HCT116 (cell line): ENCODE data around the gene CAMKMT. TPM values are rescaled to one million over a fixed set of nuclear protein-coding genes. Genes with fewer than 3 reads are reported as not detected.

Experiments used
- ATAC-seq: fragments of 200-7000 bp; cut with Tn5 transposase; 2 replicates; pipeline ENCODE4 v1.9.1; 2020; ENCODE audit warnings: mild to moderate bottlenecking, moderate library complexity
- BruUV-seq: library from RNA; stranded (reverse); fragments of 400-500 nt; replicated peaks from 2 replicates; lab custom pipeline; 2021; lab: Mats Ljungman, UMichigan
- CTCF ChIA-PET: fragments of 300-600 bp; sonication (Branson Sonifier 250); formaldehyde crosslinking; loops from one replicate; lab custom pipeline; 2021; ENCODE audit warnings: antibody characterized with exemption; lab: Charles Lee
- POLR2A ChIA-PET: fragments of 300-600, 350-600 bp; sonication (Branson Sonifier 250); formaldehyde crosslinking; loops from one replicate; lab custom pipeline; 2021; ENCODE audit warnings: antibody characterized with exemption; lab: Charles Lee
- RAD21 ChIA-PET, 2 experiments: fragments of 300-600 bp; sonication (Branson Sonifier 250); formaldehyde crosslinking; loops; one replicate each; lab custom pipeline; 2023; ENCODE audit warnings: low total read pairs in 2 of 2; ENCODE audit not compliant: uncharacterized antibody in 2 of 2, unreplicated experiment in 2 of 2, low non-redundant PET in 1 of 2; lab: Charles Lee
- DNase-seq: peaks from one replicate; pipeline ENCODE4 v3.0.0-alpha.2; 2010; ENCODE audit warnings: low read depth, low spot score
- H2AFZ ChIP-seq: fragments of 200-600 bp; shearing (Covaris generic), sonication (generic); 2 replicates; pipeline ENCODE4 v1.6.1; 2017; ENCODE audit warnings: low read depth, mixed run types, mixed read lengths, antibody characterized with exemption, low read length; ENCODE audit not compliant: poor library complexity, severe bottlenecking
- H3K27ac ChIP-seq: 2 replicates; pipeline ENCODE4 v1.5.1; 2012; ENCODE audit warnings: low read depth, low read length
- H3K27me3 ChIP-seq: fragments of 200-600 bp; sonication (generic); 2 replicates; pipeline ENCODE4 v1.6.1; 2016; ENCODE audit warnings: mixed run types, low read length, mixed read lengths; ENCODE audit not compliant: insufficient read depth
- H3K36me3 ChIP-seq, 2 experiments: fragments of 200-500 bp in 1 of 2; fragments of 200-600 bp in 1 of 2; sonication (Bioruptor generic) in 1 of 2; sonication (generic) in 1 of 2; 2 replicates each; pipeline versions ENCODE4 v1.5.1 to v1.6.1; 2014 to 2016; ENCODE audit warnings: low read length in 2 of 2, inconsistent platforms in 1 of 2, mixed read lengths in 1 of 2, mixed run types in 1 of 2; ENCODE audit not compliant: insufficient read depth in 2 of 2, control insufficient read depth in 1 of 2
- H3K4me1 ChIP-seq, 2 experiments: fragments of 200-600 bp in 1 of 2; sonication (generic) in 1 of 2; 2 replicates each; pipeline versions ENCODE4 v1.5.1 to v1.6.1; 2012 to 2017; ENCODE audit warnings: low read length in 2 of 2, inconsistent platforms in 1 of 2, mild to moderate bottlenecking in 1 of 2, mixed read lengths in 1 of 2, mixed run types in 1 of 2, moderate library complexity in 1 of 2; ENCODE audit not compliant: insufficient read depth in 2 of 2, control insufficient read depth in 1 of 2
- H3K4me2 ChIP-seq: fragments of 200-600 bp; sonication (generic); 2 replicates; pipeline ENCODE4 v1.6.1; 2017; ENCODE audit warnings: mixed run types, low read length, mixed read lengths
- H3K4me3 ChIP-seq, 2 experiments: fragments of 200-600 bp in 1 of 2; sonication (generic) in 1 of 2; replicated peaks in 1 of 2; 2 replicates each; pipeline ENCODE4 v1.5.1; 2011 to 2016; ENCODE audit warnings: low read length in 2 of 2, control low read depth in 1 of 2, low read depth in 1 of 2, mild to moderate bottlenecking in 1 of 2, mixed read lengths in 1 of 2, mixed run types in 1 of 2
- H3K79me2 ChIP-seq: fragments of 200-600 bp; sonication (generic); 2 replicates; pipeline ENCODE4 v1.6.1; 2017; ENCODE audit warnings: mild to moderate bottlenecking, mixed run types, low read length, moderate library complexity, mixed read lengths; ENCODE audit not compliant: insufficient read depth
- H3K9ac ChIP-seq: fragments of 200-600 bp; sonication (generic); 2 replicates; pipeline ENCODE4 v1.6.1; 2016; ENCODE audit warnings: low read length, mixed read lengths
- H3K9me2 ChIP-seq: fragments of 200-600 bp; sonication (generic), shearing (Covaris generic); 2 replicates; pipeline ENCODE4 v1.6.1; 2017; ENCODE audit warnings: mixed run types, mild to moderate bottlenecking, moderate library complexity; ENCODE audit not compliant: insufficient read depth
- H3K9me3 ChIP-seq, 2 experiments: fragments of 200-500 bp in 1 of 2; fragments of 200-600 bp in 1 of 2; sonication (Bioruptor generic) in 1 of 2; sonication (generic) in 1 of 2; 2 replicates each; pipeline ENCODE4 v1.6.1; 2014 to 2017; ENCODE audit warnings: low read length in 2 of 2, mixed read lengths in 2 of 2, inconsistent platforms in 1 of 2, low read depth in 1 of 2, mild to moderate bottlenecking in 1 of 2, mixed run types in 1 of 2, moderate library complexity in 1 of 2; ENCODE audit not compliant: control insufficient read depth in 1 of 2, insufficient read depth in 1 of 2
- H4K20me1 ChIP-seq: fragments of 200-600 bp; sonication (generic), shearing (Covaris generic); 2 replicates; pipeline ENCODE4 v1.6.1; 2017; ENCODE audit warnings: mixed run types, mild to moderate bottlenecking, moderate library complexity; ENCODE audit not compliant: insufficient read depth
- SIN3A ChIP-seq: IDR thresholded peaks from 2 replicates; pipeline ENCODE4 v1.6.1; 2012; ENCODE audit warnings: low read depth
- SP1 ChIP-seq: IDR thresholded peaks from 2 replicates; pipeline ENCODE4 v1.6.1; 2012; ENCODE audit warnings: low read depth
- ZNF274 ChIP-seq: fragments of 200-500 bp; sonication (Bioruptor generic); IDR thresholded peaks from 2 replicates; pipeline ENCODE4 v1.6.1; 2014; ENCODE audit warnings: mild to moderate bottlenecking, low read depth, low read length, inconsistent platforms
- intact Hi-C: fragments of 100-400 bp; cut with micrococcal nuclease; formaldehyde crosslinking; loops from 2 replicates; pipeline ENCODE4 v1.10.0; 2022
- total RNA-seq: library from RNA; stranded (reverse); gene quantifications from one replicate; pipeline ENCODE4 v1.2.1, GENCODE V29; 2021; ENCODE audit not compliant: unreplicated experiment
- TF ChIP-seq, protein P1 (sequence below): IDR thresholded peaks from 2 replicates; pipeline ENCODE4 v1.6.1; 2011; ENCODE audit warnings: mild to moderate bottlenecking, low read length, moderate library complexity; ENCODE audit not compliant: insufficient replicate concordance; ENCODE audit errors: extremely low read depth
- TF ChIP-seq, protein P2 (sequence below): IDR thresholded peaks from 2 replicates; pipeline ENCODE4 v1.6.1; 2012; ENCODE audit warnings: low read depth
- TF ChIP-seq, protein P3 (sequence below), 3 experiments: fragments of 200-600 bp in 1 of 3; sonication (generic) in 1 of 3; IDR thresholded peaks in 2 of 3; conservative IDR thresholded peaks in 1 of 3; 2 replicates each; pipeline ENCODE4 v1.5.1; 2012 to 2017; ENCODE audit warnings: low read depth in 2 of 3, low read length in 2 of 3, antibody characterized with exemption in 1 of 3, borderline replicate concordance in 1 of 3, control low read depth in 1 of 3, mild to moderate bottlenecking in 1 of 3, mixed read lengths in 1 of 3, mixed run types in 1 of 3, moderate library complexity in 1 of 3; ENCODE audit not compliant: insufficient read depth in 1 of 3

CAMKMT gene
- total RNA-seq, 1 experiment from 2014 or later = 10.6 TPM

DNA sequence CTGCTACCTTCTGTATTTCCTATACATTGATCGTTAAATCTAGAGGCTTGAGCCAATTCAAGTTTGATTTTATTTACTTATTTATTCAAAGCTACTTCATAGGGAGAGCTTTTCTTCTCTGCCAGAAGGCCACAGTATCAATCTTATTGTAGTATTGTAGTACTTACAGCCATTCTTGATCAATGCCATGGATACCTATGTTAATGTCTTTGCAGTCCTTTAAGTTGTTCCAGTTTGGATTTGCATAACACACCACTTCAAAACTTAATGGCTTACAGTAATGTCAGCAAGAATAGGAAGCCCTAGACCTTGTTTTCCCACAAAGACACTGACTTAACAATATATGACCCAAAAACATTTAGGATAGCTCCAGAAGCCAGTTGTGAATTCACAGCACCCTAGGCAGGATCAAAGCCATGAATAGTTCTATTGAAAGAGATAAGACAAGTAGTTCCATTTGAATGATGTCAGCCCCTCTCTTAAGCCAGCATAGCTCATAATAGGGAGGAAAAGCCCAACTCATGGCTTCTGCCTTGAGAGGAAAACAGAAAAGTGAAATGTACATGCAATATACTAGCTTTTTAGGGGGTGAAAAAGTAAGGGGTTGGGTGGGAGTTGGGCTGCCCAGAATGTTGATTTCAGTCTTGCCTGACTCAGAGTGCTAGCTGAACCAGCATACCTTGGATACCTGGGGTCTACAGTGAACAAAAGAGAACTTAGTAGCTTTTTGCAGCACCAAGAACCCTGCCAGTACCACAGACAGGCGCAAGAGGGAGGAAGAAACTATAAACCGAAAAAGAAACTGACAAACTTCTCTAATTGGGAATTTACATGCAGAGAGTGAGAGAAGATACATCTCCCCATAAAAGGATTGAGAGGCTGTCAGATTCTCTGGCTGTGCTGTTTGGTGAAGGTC, 101.4 kb downstream of the CAMKMT start:
- Histone ChIP-seq H3K9me2 (no peaks in the 10 kb centered on the region), H3K4me3 (no peak overlapping the region), H3K27ac (no peak overlapping the region), H3K9ac (no peak overlapping the region), H2AFZ (no peak overlapping the region), H3K4me2 (no peak overlapping the region), H3K36me3 (no peaks in the 10 kb centered on the region), H4K20me1 (no peaks in the 10 kb centered on the region), H3K9me3 (no peaks in the 10 kb centered on the region), H3K27me3 (no peaks in the 10 kb centered on the region), H3K4me1 (no peaks in the 10 kb centered on the region), H3K79me2 (no peaks in the 10 kb centered on the region)
- RAD21 ChIA-PET = no interaction called here
- intact Hi-C loops = no loop called here
- POLR2A ChIA-PET = no interaction called here
- BruUV-seq = no TSS peak
- DNase-seq (no peak), ATAC-seq (no peak)
- no peak for TF ChIP-seq ZNF274
- TF ChIP-seq, protein P1, sequence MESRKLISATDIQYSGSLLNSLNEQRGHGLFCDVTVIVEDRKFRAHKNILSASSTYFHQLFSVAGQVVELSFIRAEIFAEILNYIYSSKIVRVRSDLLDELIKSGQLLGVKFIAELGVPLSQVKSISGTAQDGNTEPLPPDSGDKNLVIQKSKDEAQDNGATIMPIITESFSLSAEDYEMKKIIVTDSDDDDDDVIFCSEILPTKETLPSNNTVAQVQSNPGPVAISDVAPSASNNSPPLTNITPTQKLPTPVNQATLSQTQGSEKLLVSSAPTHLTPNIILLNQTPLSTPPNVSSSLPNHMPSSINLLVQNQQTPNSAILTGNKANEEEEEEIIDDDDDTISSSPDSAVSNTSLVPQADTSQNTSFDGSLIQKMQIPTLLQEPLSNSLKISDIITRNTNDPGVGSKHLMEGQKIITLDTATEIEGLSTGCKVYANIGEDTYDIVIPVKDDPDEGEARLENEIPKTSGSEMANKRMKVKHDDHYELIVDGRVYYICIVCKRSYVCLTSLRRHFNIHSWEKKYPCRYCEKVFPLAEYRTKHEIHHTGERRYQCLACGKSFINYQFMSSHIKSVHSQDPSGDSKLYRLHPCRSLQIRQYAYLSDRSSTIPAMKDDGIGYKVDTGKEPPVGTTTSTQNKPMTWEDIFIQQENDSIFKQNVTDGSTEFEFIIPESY = no peak
- TF ChIP-seq, protein P2, sequence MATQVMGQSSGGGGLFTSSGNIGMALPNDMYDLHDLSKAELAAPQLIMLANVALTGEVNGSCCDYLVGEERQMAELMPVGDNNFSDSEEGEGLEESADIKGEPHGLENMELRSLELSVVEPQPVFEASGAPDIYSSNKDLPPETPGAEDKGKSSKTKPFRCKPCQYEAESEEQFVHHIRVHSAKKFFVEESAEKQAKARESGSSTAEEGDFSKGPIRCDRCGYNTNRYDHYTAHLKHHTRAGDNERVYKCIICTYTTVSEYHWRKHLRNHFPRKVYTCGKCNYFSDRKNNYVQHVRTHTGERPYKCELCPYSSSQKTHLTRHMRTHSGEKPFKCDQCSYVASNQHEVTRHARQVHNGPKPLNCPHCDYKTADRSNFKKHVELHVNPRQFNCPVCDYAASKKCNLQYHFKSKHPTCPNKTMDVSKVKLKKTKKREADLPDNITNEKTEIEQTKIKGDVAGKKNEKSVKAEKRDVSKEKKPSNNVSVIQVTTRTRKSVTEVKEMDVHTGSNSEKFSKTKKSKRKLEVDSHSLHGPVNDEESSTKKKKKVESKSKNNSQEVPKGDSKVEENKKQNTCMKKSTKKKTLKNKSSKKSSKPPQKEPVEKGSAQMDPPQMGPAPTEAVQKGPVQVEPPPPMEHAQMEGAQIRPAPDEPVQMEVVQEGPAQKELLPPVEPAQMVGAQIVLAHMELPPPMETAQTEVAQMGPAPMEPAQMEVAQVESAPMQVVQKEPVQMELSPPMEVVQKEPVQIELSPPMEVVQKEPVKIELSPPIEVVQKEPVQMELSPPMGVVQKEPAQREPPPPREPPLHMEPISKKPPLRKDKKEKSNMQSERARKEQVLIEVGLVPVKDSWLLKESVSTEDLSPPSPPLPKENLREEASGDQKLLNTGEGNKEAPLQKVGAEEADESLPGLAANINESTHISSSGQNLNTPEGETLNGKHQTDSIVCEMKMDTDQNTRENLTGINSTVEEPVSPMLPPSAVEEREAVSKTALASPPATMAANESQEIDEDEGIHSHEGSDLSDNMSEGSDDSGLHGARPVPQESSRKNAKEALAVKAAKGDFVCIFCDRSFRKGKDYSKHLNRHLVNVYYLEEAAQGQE = no peak
- TF ChIP-seq SIN3A = no peak
- TF ChIP-seq SP1 = no peak
- TF ChIP-seq, protein P3, sequence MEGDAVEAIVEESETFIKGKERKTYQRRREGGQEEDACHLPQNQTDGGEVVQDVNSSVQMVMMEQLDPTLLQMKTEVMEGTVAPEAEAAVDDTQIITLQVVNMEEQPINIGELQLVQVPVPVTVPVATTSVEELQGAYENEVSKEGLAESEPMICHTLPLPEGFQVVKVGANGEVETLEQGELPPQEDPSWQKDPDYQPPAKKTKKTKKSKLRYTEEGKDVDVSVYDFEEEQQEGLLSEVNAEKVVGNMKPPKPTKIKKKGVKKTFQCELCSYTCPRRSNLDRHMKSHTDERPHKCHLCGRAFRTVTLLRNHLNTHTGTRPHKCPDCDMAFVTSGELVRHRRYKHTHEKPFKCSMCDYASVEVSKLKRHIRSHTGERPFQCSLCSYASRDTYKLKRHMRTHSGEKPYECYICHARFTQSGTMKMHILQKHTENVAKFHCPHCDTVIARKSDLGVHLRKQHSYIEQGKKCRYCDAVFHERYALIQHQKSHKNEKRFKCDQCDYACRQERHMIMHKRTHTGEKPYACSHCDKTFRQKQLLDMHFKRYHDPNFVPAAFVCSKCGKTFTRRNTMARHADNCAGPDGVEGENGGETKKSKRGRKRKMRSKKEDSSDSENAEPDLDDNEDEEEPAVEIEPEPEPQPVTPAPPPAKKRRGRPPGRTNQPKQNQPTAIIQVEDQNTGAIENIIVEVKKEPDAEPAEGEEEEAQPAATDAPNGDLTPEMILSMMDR (IDR thresholded peaks at IDR 0.05 in 2 of 3, conservative IDR thresholded peaks at IDR 0.05 in 1 of 3; ENCODE audit: borderline replicate concordance in 1 of 3, insufficient read depth in 1 of 3, low read depth in 2 of 3, low read length in 2 of 3) = no peak
- CTCF ChIA-PET = interaction anchor here (2.5 kb wide), 1 partner anchor 16 kb away, joined by 9 read pairs; no protein-coding TSS in a partner anchor
